Mesenchymal stem cell (in vitro differentiated cells and primary cell): ENCODE data around the gene UBR3.

Experiments
- DNase-seq: peaks from one replicate; pipeline ENCODE4 v3.0.0-alpha.2; 2013
- H2AFZ ChIP-seq: one replicate; pipeline ENCODE4 v1.6.1; 2013; ENCODE audit warnings: low read depth, mild to moderate bottlenecking, control low read depth, inconsistent platforms, low read length, moderate library complexity
- H2AK5ac ChIP-seq: 2 replicates; pipeline ENCODE4 v1.6.1; 2013; ENCODE audit warnings: low read length, moderate library complexity, mild to moderate bottlenecking, inconsistent platforms; ENCODE audit not compliant: severe bottlenecking
- H2BK120ac ChIP-seq: one replicate; pipeline ENCODE4 v1.6.1; 2013; ENCODE audit warnings: low read depth, mild to moderate bottlenecking, inconsistent platforms, low read length, moderate library complexity
- H2BK12ac ChIP-seq, 2 experiments: one replicate each; pipeline ENCODE4 v1.6.1; 2013; ENCODE audit warnings: inconsistent platforms in 2 of 2, low read length in 2 of 2, mild to moderate bottlenecking in 2 of 2, moderate library complexity in 2 of 2, control low read depth in 1 of 2
- H2BK15ac ChIP-seq: one replicate; pipeline ENCODE4 v1.6.1; 2013; ENCODE audit warnings: mild to moderate bottlenecking, low read depth, inconsistent platforms; ENCODE audit not compliant: poor library complexity, severe bottlenecking
- H2BK5ac ChIP-seq: 2 replicates; pipeline ENCODE4 v1.6.1; 2013; ENCODE audit warnings: low read depth, mild to moderate bottlenecking, low read length, control low read depth, inconsistent platforms; ENCODE audit not compliant: poor library complexity, severe bottlenecking
- H3K14ac ChIP-seq, 2 experiments: one replicate each; pipeline ENCODE4 v1.6.1; 2013; ENCODE audit warnings: inconsistent platforms in 2 of 2, low read length in 2 of 2, control low read depth in 1 of 2, mild to moderate bottlenecking in 1 of 2, moderate library complexity in 1 of 2
- H3K18ac ChIP-seq, 2 experiments: one replicate each; pipeline ENCODE4 v1.6.1; 2013; ENCODE audit warnings: inconsistent platforms in 2 of 2, low read length in 2 of 2, control low read depth in 1 of 2, low read depth in 1 of 2, mild to moderate bottlenecking in 1 of 2
- H3K23ac ChIP-seq, 2 experiments: one replicate each; pipeline ENCODE4 v1.6.1; 2013; ENCODE audit warnings: inconsistent platforms in 2 of 2, low read length in 2 of 2, mild to moderate bottlenecking in 2 of 2, moderate library complexity in 2 of 2, control low read depth in 1 of 2
- H3K27ac ChIP-seq: 2 replicates; pipeline ENCODE4 v1.5.1; 2013; ENCODE audit warnings: mild to moderate bottlenecking, moderate library complexity, low read length, control low read depth, inconsistent platforms; ENCODE audit not compliant: poor library complexity, severe bottlenecking
- H3K27me3 ChIP-seq, 2 experiments: 2 replicates each; pipeline versions ENCODE4 v1.6.1 to v1.7.0; 2013; ENCODE audit warnings: low read length in 2 of 2, mild to moderate bottlenecking in 2 of 2, moderate library complexity in 2 of 2, control low read depth in 1 of 2, inconsistent platforms in 1 of 2; ENCODE audit not compliant: control insufficient read depth in 1 of 2, insufficient read depth in 1 of 2
- H3K36me3 ChIP-seq, 2 experiments: 2 replicates each; pipeline versions ENCODE4 v1.6.1 to v1.7.0; 2013; ENCODE audit warnings: low read length in 2 of 2, control low read depth in 1 of 2, inconsistent platforms in 1 of 2, low read depth in 1 of 2, mild to moderate bottlenecking in 1 of 2; ENCODE audit not compliant: insufficient read depth in 2 of 2, control insufficient read depth in 1 of 2
- H3K4ac ChIP-seq, 2 experiments: one replicate each; pipeline ENCODE4 v1.6.1; 2013; ENCODE audit warnings: inconsistent platforms in 2 of 2, low read length in 2 of 2, mild to moderate bottlenecking in 2 of 2, moderate library complexity in 2 of 2, control low read depth in 1 of 2, low read depth in 1 of 2
- H3K4me1 ChIP-seq: 2 replicates; pipeline ENCODE4 v1.6.1; 2013; ENCODE audit warnings: low read depth, low read length, control low read depth; ENCODE audit not compliant: control insufficient read depth, insufficient read depth
- H3K4me2 ChIP-seq: 2 replicates; pipeline ENCODE4 v1.6.1; 2013; ENCODE audit warnings: low read length, mild to moderate bottlenecking, inconsistent platforms; ENCODE audit not compliant: poor library complexity, severe bottlenecking
- H3K4me3 ChIP-seq, 2 experiments: 2 replicates each; pipeline versions ENCODE4 v1.5.1 to v1.7.0; 2013; ENCODE audit warnings: low read length in 2 of 2, mild to moderate bottlenecking in 2 of 2, control low read depth in 1 of 2, low read depth in 1 of 2; ENCODE audit not compliant: insufficient read depth in 1 of 2
- H3K79me1 ChIP-seq: replicated peaks from 2 replicates; pipeline ENCODE4 v1.6.1; 2013; ENCODE audit warnings: mild to moderate bottlenecking, control low read depth, low read length, inconsistent platforms; ENCODE audit not compliant: poor library complexity, severe bottlenecking
- H3K9ac ChIP-seq: 2 replicates; pipeline ENCODE4 v1.7.0; 2013; ENCODE audit warnings: mild to moderate bottlenecking, low read length, moderate library complexity
- H3K9me3 ChIP-seq: 2 replicates; pipeline ENCODE4 v1.7.0; 2013; ENCODE audit warnings: mild to moderate bottlenecking, low read length; ENCODE audit not compliant: control insufficient read depth
- H4K8ac ChIP-seq: one replicate; pipeline ENCODE4 v1.6.1; 2013; ENCODE audit warnings: inconsistent platforms, mild to moderate bottlenecking, low read length, moderate library complexity
- H4K91ac ChIP-seq: one replicate; pipeline ENCODE4 v1.6.1; 2013; ENCODE audit warnings: mild to moderate bottlenecking, low read length, inconsistent platforms
- WGBS: methylation state at CpG from one replicate; pipeline ENCODE4 v1.1.7; 2013; ENCODE audit warnings: mixed read lengths; 5-methylcytosine and 5-hydroxymethylcytosine counted together

Gene UBR3

DNA sequence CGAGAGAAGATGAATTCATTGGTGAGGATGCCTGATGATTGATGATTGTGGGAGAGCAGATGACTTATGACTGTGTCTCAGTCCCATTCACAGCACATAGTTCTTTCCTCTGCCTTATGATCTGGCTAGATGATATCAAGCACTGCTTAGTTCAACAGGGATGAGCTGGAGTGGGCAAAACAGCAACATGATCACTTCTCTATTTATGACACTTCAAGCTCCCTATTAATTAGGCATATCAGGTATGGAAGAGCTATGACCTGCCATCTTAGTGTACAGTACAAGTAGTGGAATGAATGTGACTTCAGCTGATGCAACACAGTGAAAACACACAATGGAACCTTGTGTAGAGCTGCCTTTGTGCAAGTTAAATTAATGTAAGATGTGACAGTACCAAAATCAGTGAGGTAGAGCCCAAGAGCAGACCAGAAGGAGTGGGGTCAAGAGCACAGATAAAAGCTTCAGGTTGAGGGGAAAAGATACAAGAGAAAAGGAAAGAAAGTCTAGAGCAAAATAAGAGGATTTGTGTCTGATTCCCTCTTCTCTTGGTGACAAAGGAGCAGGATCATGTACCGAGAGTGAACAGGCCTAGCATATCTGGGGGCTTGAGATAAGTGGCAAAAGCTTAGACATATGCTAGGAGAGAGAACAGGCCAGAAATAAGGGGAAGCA is 257.7 kb downstream of the UBR3 start:
- Histone ChIP-seq H3K27ac (no peak overlapping the region), H4K91ac (no peak overlapping the region), H3K4me1 (no peaks in the 10 kb centered on the region), H2BK15ac (no peak overlapping the region), H2BK12ac (no peak overlapping the region), H4K8ac (no peak overlapping the region), H3K9ac (no peak overlapping the region), H2AK5ac (no peak overlapping the region), H2BK120ac (no peak overlapping the region), H3K4ac (no peak overlapping the region), H3K4me2 (no peak overlapping the region), H3K9me3 (no peaks in the 10 kb centered on the region), H2AFZ (no peak overlapping the region), H3K18ac (no peak overlapping the region), H3K4me3 (no peak overlapping the region), H3K27me3 (no peaks in the 10 kb centered on the region), H3K79me1 (no peaks in the 10 kb centered on the region), H3K14ac (no peak overlapping the region), H3K36me3 (peaks cover 4 to 34% of the 10 kb centered on the region in 2 experiments), H3K23ac (no peak overlapping the region), H2BK5ac (no peak overlapping the region)
- WGBS: 85% methylated on average over 2 of the region's 2 CpGs
- DNase-seq: no peak

DNA sequence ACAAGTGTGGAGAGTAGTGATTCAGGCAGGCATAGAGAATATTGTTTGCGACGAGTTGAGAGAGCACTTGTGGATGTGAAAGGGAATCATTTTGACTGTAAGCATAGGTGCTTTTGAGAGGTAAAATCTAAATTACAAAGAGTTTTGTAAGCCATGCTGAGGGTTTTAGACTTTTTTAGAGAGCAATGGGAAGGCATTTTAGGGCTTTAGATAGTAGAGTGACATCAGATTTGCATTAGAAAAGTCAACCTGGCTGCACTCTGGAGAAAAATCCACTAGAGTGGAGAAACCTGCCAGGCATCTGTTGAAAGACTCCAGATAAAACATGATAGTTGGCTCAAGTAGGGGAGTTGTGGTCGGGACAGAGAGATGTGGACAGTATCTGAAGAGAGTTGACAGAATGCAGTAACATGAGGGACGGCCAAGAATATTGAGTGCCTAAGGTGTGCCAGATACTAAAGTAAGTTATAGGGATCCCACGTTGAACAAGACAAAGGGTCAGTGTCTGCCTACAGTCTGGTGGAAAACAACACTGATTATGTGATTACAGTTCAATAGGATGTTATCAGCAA is 258.9 kb downstream of the UBR3 start:
- H3K4me2 ChIP-seq: no peak overlapping the region
- H3K9me3 ChIP-seq: no peaks in the 10 kb centered on the region
- no peak overlapping the region for H3K27ac ChIP-seq
- H2BK120ac ChIP-seq: no peak overlapping the region
- H3K27me3 ChIP-seq: no peaks in the 10 kb centered on the region
- H2BK12ac ChIP-seq: no peak overlapping the region
- no peak overlapping the region for H2AFZ ChIP-seq
- no peak overlapping the region for H3K4me3 ChIP-seq
- no peak overlapping the region for H2BK15ac ChIP-seq
- no peak overlapping the region for H3K4ac ChIP-seq
- H4K8ac ChIP-seq: no peak overlapping the region
- no peaks in the 10 kb centered on the region for H3K79me1 ChIP-seq
- H3K9ac ChIP-seq: no peak overlapping the region
- no peak overlapping the region for H2BK5ac ChIP-seq
- H2AK5ac ChIP-seq: no peak overlapping the region
- 82% methylated on average over 5 of the region's 5 CpGs for WGBS
- peaks cover 0 to 26% of the 10 kb centered on the region in 2 experiments for H3K36me3 ChIP-seq
- DNase-seq: no peak
- no peak overlapping the region for H3K23ac ChIP-seq
- no peak overlapping the region for H4K91ac ChIP-seq
- H3K14ac ChIP-seq: no peak overlapping the region
- H3K4me1 ChIP-seq: no peaks in the 10 kb centered on the region
- no peak overlapping the region for H3K18ac ChIP-seq

DNA sequence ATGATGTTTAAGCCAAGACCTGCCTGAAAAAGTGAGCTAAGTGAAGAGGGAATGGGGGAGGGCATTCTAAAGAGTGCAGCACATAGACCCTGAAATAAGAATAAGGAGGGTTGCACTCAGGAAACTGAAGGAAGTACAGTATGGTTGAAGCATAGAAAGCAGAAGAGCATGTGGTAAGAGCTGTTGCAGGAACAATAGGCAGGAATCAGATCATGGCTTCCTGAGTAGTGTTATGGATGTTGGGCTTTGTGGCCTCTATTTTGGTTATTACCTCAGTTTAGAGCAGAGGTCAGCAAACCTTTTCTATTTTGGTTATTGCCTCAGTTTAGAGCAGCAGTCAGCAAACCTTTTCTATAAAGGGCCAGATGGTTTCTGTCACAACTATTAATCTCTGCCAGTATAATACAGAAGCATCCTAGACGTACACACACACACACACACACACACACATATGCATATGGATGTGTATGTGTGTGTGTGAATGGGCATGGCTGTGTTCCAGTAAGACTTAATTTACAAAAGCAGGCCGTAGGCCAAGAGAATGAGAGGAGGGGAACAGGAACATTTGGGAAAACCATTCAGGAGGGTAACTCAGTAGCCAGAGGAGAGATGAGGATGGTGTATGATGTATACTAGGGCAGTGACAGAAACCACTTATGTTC is 259.6 kb downstream of the UBR3 start:
- Histone ChIP-seq H3K9me3 (no peaks in the 10 kb centered on the region), H3K18ac (no peak overlapping the region), H3K27me3 (no peaks in the 10 kb centered on the region), H2BK12ac (no peak overlapping the region), H2AFZ (no peak overlapping the region), H3K14ac (no peak overlapping the region), H2AK5ac (no peak overlapping the region), H3K23ac (no peak overlapping the region), H3K4me3 (no peak overlapping the region), H3K4me1 (no peaks in the 10 kb centered on the region), H3K27ac (no peak overlapping the region), H2BK15ac (no peak overlapping the region), H4K91ac (no peak overlapping the region), H3K4me2 (no peak overlapping the region), H2BK5ac (no peak overlapping the region), H3K36me3 (peaks cover 0 to 21% of the 10 kb centered on the region in 2 experiments), H2BK120ac (no peak overlapping the region), H3K79me1 (no peaks in the 10 kb centered on the region), H4K8ac (no peak overlapping the region), H3K9ac (no peak overlapping the region), H3K4ac (no peak overlapping the region)
- no peak for DNase-seq
- WGBS: 85% methylated on average over 1 of the region's 2 CpGs

DNA sequence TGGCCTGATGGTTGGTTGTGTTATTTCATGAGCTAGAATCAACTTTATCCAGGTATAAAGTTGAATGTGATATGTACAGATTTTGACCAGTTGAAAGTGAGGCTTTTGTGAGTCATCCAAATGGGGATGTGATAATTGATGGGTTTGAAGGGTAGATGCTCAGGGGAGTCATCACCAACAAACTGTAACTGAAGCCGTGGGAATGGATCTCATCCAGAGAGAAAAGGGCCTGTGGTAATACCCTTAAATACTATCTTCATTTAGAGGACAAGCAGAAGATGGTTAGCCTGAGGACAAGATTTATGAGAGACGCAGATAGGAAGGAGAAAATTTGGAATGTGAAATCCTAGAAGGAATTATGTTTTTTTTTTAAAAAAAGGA is 260.1 kb downstream of the UBR3 start:
- Histone ChIP-seq H3K4ac (no peak overlapping the region), H4K91ac (no peak overlapping the region), H2BK5ac (no peak overlapping the region), H3K36me3 (peaks cover 0 to 16% of the 10 kb centered on the region in 2 experiments), H3K27ac (no peak overlapping the region), H3K4me1 (no peaks in the 10 kb centered on the region), H2AFZ (no peak overlapping the region), H3K27me3 (no peaks in the 10 kb centered on the region), H4K8ac (no peak overlapping the region), H3K79me1 (no peaks in the 10 kb centered on the region), H2BK12ac (no peak overlapping the region), H2AK5ac (no peak overlapping the region), H2BK120ac (no peak overlapping the region), H3K4me2 (no peak overlapping the region), H3K18ac (no peak overlapping the region), H3K4me3 (no peak overlapping the region), H3K9ac (no peak overlapping the region), H3K9me3 (no peaks in the 10 kb centered on the region), H3K23ac (no peak overlapping the region), H3K14ac (no peak overlapping the region), H2BK15ac (no peak overlapping the region)
- WGBS: 88% methylated on average over 2 of the region's 2 CpGs
- no peak for DNase-seq
